Liver (tissue), 9 donors: Measurements from ENCODE around the gene PLCG2. TPM values are rescaled to one million over a fixed set of nuclear protein-coding genes. Genes with fewer than 3 reads are reported as not detected.

Source experiments
- DNase-seq: peaks from one replicate; pipeline ENCODE4 v3.0.0-alpha.2; 2017; ENCODE audit warnings: low spot score
- H3K27ac ChIP-seq, 2 donors: one replicate each; pipeline ENCODE4 v1.7.0; 2013; ENCODE audit warnings: inconsistent platforms in 2 of 2, low read length in 2 of 2, control low read depth in 1 of 2, low read depth in 1 of 2, mild to moderate bottlenecking in 1 of 2
- H3K27me3 ChIP-seq, 4 donors: one replicate each; pipeline versions ENCODE4 v1.6.1 to v1.7.0; 2013; ENCODE audit warnings: low read length in 3 of 4, inconsistent platforms in 1 of 4, mild to moderate bottlenecking in 1 of 4, moderate library complexity in 1 of 4; ENCODE audit not compliant: control insufficient read depth in 4 of 4, insufficient read depth in 4 of 4
- H3K36me3 ChIP-seq, 4 donors: one replicate each; pipeline versions ENCODE4 v1.6.1 to v1.7.0; 2013; ENCODE audit warnings: low read length in 3 of 4, mild to moderate bottlenecking in 3 of 4, low read depth in 1 of 4, moderate library complexity in 1 of 4; ENCODE audit not compliant: control insufficient read depth in 4 of 4, insufficient read depth in 3 of 4
- H3K4me1 ChIP-seq, 4 donors: one replicate each; pipeline versions ENCODE4 v1.6.1 to v1.7.0; 2013; ENCODE audit warnings: low read length in 3 of 4, mild to moderate bottlenecking in 3 of 4, moderate library complexity in 1 of 4; ENCODE audit not compliant: control insufficient read depth in 4 of 4, insufficient read depth in 4 of 4
- H3K4me3 ChIP-seq, 3 donors: one replicate each; pipeline versions ENCODE4 v1.6.1 to v1.7.0; 2013; ENCODE audit warnings: low read length in 3 of 3, control low read depth in 1 of 3, low read depth in 1 of 3, mild to moderate bottlenecking in 1 of 3
- H3K9ac ChIP-seq, 2 donors: one replicate each; pipeline ENCODE4 v1.7.0; 2013; ENCODE audit warnings: low read length in 2 of 2, mild to moderate bottlenecking in 2 of 2, moderate library complexity in 2 of 2, control low read depth in 1 of 2, low read depth in 1 of 2
- H3K9me3 ChIP-seq, 4 donors: one replicate each; pipeline versions ENCODE4 v1.6.1 to v1.7.0; 2013; ENCODE audit warnings: low read length in 3 of 4; ENCODE audit not compliant: control insufficient read depth in 4 of 4
- EGR1 ChIP-seq, 2 donors: IDR thresholded peaks; 2 replicates each; pipeline ENCODE4 v1.6.1; 2016 to 2018; ENCODE audit warnings: antibody characterized with exemption in 2 of 2, low read depth in 2 of 2
- FOXA1 ChIP-seq: IDR thresholded peaks from 2 replicates; pipeline ENCODE4 v1.6.1; 2016; ENCODE audit warnings: antibody characterized with exemption
- FOXA2 ChIP-seq: IDR thresholded peaks from 2 replicates; pipeline ENCODE4 v1.6.1; 2016; ENCODE audit warnings: antibody characterized with exemption
- GABPA ChIP-seq, 2 donors: IDR thresholded peaks in 1 of 2; conservative IDR thresholded peaks in 1 of 2; 2 replicates each; pipeline ENCODE4 v1.6.1; 2016; ENCODE audit warnings: antibody characterized with exemption in 2 of 2, mild to moderate bottlenecking in 1 of 2, moderate library complexity in 1 of 2
- HNF4A ChIP-seq, 2 donors: conservative IDR thresholded peaks; 2 replicates each; pipeline ENCODE4 v1.6.1; 2016; ENCODE audit warnings: antibody characterized with exemption in 2 of 2, mild to moderate bottlenecking in 2 of 2
- HNF4G ChIP-seq: IDR thresholded peaks from 2 replicates; pipeline ENCODE4 v1.6.1; 2016; ENCODE audit warnings: antibody characterized with exemption
- JUND ChIP-seq, 2 donors: IDR thresholded peaks; 2 replicates each; pipeline ENCODE4 v1.6.1; 2016; ENCODE audit warnings: antibody characterized with exemption in 2 of 2
- NR2F2 ChIP-seq: IDR thresholded peaks from 2 replicates; pipeline ENCODE4 v1.6.1; 2016; ENCODE audit warnings: antibody characterized with exemption
- RAD21 ChIP-seq, 2 donors: IDR thresholded peaks; 2 replicates each; pipeline ENCODE4 v1.6.1; 2016; ENCODE audit warnings: antibody characterized with exemption in 2 of 2, mild to moderate bottlenecking in 2 of 2
- RXRA ChIP-seq, 2 donors: IDR thresholded peaks; 2 replicates each; pipeline ENCODE4 v1.6.1; 2017 to 2018; ENCODE audit warnings: antibody characterized with exemption in 2 of 2, mild to moderate bottlenecking in 1 of 2
- SP1 ChIP-seq: IDR thresholded peaks from 2 replicates; pipeline ENCODE4 v1.6.1; 2018; ENCODE audit warnings: antibody characterized with exemption, mild to moderate bottlenecking
- TAF1 ChIP-seq: conservative IDR thresholded peaks from 2 replicates; pipeline ENCODE4 v1.6.1; 2016; ENCODE audit warnings: antibody characterized with exemption, mild to moderate bottlenecking
- YY1 ChIP-seq: IDR thresholded peaks from 2 replicates; pipeline ENCODE4 v1.6.1; 2016; ENCODE audit warnings: antibody characterized with exemption, mild to moderate bottlenecking
- WGBS: extraction: QIAGEN DNeasy Blood & Tissue Kit; methylation state at CpG from one replicate; pipeline ENCODE4 v1.1.7; 2013; 5-methylcytosine and 5-hydroxymethylcytosine counted together
- polyA plus RNA-seq, 2 donors: library from polyadenylated mRNA; stranded (reverse) in 1 of 2; unstranded in 1 of 2; fragments of 200-250 nt in 1 of 2; fragments of >200 nt in 1 of 2; fragmentation: Nextera tagmentation in 1 of 2; extraction: Ambion mirVana in 1 of 2; gene quantifications; one replicate each; pipeline versions ENCODE4 v1.2.1 to v1.2.3, GENCODE V29; 2013 to 2015
- total RNA-seq, 2 donors: library from RNA; depleted of rRNA; stranded (reverse); fragments of >200 nt; gene quantifications; one replicate each; pipeline ENCODE4 v1.2.3, GENCODE V29; 2014
- TF ChIP-seq, protein P1 (sequence below): IDR thresholded peaks from 2 replicates; pipeline ENCODE4 v1.6.1; 2016; ENCODE audit warnings: antibody characterized with exemption
- TF ChIP-seq, protein P2 (sequence below): IDR thresholded peaks from 2 replicates; pipeline ENCODE4 v1.6.1; 2016; ENCODE audit warnings: antibody characterized with exemption, mild to moderate bottlenecking
- TF ChIP-seq, protein P3 (sequence below): IDR thresholded peaks from 2 replicates; pipeline ENCODE4 v1.6.1; 2016; ENCODE audit warnings: antibody characterized with exemption
- TF ChIP-seq, protein P4 (sequence below): fragments of 150-350 bp; IDR thresholded peaks from 2 replicates; pipeline ENCODE4 v1.5.1; 2017; ENCODE audit warnings: improper control_type of control experiment, low read depth, low read length; ENCODE audit not compliant: missing input control
- TF ChIP-seq, protein P5 (sequence below): IDR thresholded peaks from 2 replicates; pipeline ENCODE4 v1.6.1; 2016; ENCODE audit warnings: antibody characterized with exemption
- donor health status: healthy.
- donor health status: healthy.
- donor health status: healthy.
- donor health status: healthy.
- donor health status: healthy.

The PLCG2 gene
- total and polyA plus RNA-seq, 4 donors = 7.1 to 21.6 (median 15.8) TPM

DNA sequence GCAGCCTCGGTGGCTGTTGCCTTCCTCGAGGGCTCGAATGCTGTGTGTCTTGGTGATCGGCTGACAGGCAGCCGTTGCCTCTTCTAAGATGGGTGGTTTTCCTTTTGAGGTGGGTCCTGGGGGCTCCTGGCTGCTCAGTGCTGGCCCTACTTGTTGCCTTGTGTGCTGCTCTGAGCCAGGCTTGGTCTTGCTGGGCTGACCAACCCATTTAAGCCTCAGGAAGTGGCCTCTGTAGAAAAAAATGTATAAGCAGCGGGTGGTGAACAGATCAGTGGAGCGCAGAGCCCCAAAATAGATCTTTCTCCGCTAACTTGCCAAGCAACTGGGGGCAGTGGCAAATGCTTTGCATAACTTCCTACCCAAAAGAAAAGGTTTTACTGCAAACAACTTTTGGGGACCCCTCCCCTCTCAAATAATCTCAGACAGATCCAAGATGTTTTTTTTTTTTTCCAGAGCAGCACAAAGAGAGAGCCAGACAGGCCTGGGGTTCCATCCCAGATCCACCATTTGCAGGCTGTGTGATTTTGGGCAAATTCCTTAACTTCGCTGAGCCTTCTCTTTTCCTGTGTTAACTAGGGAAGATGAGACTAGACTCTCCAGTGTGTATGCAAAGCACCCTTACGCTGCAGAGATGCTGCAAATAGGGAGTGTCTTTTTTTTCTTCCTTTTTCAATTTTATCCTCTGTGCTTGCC is 42.5 kb downstream of the PLCG2 start:
- no peak overlapping the region for H3K27ac ChIP-seq
- TF ChIP-seq, protein P1, sequence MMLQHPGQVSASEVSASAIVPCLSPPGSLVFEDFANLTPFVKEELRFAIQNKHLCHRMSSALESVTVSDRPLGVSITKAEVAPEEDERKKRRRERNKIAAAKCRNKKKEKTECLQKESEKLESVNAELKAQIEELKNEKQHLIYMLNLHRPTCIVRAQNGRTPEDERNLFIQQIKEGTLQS = no peak
- no peak for TF ChIP-seq RAD21 (IDR thresholded peaks at IDR 0.05)
- TF ChIP-seq HNF4G = no peak
- TF ChIP-seq GABPA (IDR thresholded peaks at IDR 0.05 in 1 of 2, conservative IDR thresholded peaks at IDR 0.05 in 1 of 2) = no peak
- no peak for TF ChIP-seq EGR1 (IDR thresholded peaks at IDR 0.05; ENCODE audit: low read depth in 2 of 2)
- TF ChIP-seq, protein P2, sequence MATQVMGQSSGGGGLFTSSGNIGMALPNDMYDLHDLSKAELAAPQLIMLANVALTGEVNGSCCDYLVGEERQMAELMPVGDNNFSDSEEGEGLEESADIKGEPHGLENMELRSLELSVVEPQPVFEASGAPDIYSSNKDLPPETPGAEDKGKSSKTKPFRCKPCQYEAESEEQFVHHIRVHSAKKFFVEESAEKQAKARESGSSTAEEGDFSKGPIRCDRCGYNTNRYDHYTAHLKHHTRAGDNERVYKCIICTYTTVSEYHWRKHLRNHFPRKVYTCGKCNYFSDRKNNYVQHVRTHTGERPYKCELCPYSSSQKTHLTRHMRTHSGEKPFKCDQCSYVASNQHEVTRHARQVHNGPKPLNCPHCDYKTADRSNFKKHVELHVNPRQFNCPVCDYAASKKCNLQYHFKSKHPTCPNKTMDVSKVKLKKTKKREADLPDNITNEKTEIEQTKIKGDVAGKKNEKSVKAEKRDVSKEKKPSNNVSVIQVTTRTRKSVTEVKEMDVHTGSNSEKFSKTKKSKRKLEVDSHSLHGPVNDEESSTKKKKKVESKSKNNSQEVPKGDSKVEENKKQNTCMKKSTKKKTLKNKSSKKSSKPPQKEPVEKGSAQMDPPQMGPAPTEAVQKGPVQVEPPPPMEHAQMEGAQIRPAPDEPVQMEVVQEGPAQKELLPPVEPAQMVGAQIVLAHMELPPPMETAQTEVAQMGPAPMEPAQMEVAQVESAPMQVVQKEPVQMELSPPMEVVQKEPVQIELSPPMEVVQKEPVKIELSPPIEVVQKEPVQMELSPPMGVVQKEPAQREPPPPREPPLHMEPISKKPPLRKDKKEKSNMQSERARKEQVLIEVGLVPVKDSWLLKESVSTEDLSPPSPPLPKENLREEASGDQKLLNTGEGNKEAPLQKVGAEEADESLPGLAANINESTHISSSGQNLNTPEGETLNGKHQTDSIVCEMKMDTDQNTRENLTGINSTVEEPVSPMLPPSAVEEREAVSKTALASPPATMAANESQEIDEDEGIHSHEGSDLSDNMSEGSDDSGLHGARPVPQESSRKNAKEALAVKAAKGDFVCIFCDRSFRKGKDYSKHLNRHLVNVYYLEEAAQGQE = no peak
- no peak for TF ChIP-seq JUND (IDR thresholded peaks at IDR 0.05)
- no peak for TF ChIP-seq YY1
- TF ChIP-seq FOXA1 = no peak
- no peak for TF ChIP-seq NR2F2
- TF ChIP-seq, protein P3, sequence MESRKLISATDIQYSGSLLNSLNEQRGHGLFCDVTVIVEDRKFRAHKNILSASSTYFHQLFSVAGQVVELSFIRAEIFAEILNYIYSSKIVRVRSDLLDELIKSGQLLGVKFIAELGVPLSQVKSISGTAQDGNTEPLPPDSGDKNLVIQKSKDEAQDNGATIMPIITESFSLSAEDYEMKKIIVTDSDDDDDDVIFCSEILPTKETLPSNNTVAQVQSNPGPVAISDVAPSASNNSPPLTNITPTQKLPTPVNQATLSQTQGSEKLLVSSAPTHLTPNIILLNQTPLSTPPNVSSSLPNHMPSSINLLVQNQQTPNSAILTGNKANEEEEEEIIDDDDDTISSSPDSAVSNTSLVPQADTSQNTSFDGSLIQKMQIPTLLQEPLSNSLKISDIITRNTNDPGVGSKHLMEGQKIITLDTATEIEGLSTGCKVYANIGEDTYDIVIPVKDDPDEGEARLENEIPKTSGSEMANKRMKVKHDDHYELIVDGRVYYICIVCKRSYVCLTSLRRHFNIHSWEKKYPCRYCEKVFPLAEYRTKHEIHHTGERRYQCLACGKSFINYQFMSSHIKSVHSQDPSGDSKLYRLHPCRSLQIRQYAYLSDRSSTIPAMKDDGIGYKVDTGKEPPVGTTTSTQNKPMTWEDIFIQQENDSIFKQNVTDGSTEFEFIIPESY = no peak
- TF ChIP-seq HNF4A (conservative IDR thresholded peaks at IDR 0.05) = no peak
- TF ChIP-seq RXRA (IDR thresholded peaks at IDR 0.05) = no peak
- TF ChIP-seq, protein P4, sequence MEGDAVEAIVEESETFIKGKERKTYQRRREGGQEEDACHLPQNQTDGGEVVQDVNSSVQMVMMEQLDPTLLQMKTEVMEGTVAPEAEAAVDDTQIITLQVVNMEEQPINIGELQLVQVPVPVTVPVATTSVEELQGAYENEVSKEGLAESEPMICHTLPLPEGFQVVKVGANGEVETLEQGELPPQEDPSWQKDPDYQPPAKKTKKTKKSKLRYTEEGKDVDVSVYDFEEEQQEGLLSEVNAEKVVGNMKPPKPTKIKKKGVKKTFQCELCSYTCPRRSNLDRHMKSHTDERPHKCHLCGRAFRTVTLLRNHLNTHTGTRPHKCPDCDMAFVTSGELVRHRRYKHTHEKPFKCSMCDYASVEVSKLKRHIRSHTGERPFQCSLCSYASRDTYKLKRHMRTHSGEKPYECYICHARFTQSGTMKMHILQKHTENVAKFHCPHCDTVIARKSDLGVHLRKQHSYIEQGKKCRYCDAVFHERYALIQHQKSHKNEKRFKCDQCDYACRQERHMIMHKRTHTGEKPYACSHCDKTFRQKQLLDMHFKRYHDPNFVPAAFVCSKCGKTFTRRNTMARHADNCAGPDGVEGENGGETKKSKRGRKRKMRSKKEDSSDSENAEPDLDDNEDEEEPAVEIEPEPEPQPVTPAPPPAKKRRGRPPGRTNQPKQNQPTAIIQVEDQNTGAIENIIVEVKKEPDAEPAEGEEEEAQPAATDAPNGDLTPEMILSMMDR = no peak
- TF ChIP-seq, protein P5, sequence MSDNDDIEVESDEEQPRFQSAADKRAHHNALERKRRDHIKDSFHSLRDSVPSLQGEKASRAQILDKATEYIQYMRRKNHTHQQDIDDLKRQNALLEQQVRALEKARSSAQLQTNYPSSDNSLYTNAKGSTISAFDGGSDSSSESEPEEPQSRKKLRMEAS = no peak
- no peak for TF ChIP-seq TAF1
- TF ChIP-seq FOXA2 = no peak
- no peak for TF ChIP-seq SP1
- no peaks in the 10 kb centered on the region for H3K9me3 ChIP-seq
- DNase-seq = no peak
- H3K27me3 ChIP-seq = no peaks in the 10 kb centered on the region
- H3K4me1 ChIP-seq = no peaks in the 10 kb centered on the region
- no peaks in the 10 kb centered on the region for H3K36me3 ChIP-seq
- WGBS = 86% methylated on average over 10 of the region's 10 CpGs
- H3K9ac ChIP-seq = no peak overlapping the region
- no peak overlapping the region for H3K4me3 ChIP-seq
